Measurements from ENCODE around the gene SNRNP40. TPM values are rescaled to one million over a fixed set of nuclear protein-coding genes. Genes with fewer than 3 reads are reported as not detected.

The SNRNP40 gene
- total RNA-seq, 4 donors from 2014 or later: 22.9 to 63.5 (median 34.3) TPM

DNA sequence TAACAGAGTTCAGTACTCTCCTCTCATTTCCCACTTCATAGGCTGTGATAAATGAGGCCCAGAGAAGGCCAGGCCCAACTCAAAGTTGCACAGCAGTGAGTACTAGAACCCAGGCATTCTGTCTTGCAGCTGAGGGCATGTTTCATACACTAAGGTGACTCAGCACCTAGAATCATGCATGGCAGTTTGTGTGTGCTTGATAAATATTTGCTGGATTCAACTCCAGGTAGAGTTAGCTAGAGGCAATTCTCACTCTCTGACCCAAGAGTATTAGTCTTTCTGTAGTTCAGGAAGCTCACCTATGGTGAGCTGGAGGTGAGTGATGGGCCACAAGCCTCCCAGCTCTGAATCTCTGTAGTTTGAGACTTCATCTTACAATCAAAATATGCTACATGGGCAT lies 67.6 kb downstream of the SNRNP40 start:
- no peak overlapping the region for H3K27ac ChIP-seq
- TF ChIP-seq, protein P1, sequence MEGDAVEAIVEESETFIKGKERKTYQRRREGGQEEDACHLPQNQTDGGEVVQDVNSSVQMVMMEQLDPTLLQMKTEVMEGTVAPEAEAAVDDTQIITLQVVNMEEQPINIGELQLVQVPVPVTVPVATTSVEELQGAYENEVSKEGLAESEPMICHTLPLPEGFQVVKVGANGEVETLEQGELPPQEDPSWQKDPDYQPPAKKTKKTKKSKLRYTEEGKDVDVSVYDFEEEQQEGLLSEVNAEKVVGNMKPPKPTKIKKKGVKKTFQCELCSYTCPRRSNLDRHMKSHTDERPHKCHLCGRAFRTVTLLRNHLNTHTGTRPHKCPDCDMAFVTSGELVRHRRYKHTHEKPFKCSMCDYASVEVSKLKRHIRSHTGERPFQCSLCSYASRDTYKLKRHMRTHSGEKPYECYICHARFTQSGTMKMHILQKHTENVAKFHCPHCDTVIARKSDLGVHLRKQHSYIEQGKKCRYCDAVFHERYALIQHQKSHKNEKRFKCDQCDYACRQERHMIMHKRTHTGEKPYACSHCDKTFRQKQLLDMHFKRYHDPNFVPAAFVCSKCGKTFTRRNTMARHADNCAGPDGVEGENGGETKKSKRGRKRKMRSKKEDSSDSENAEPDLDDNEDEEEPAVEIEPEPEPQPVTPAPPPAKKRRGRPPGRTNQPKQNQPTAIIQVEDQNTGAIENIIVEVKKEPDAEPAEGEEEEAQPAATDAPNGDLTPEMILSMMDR (IDR thresholded peaks at IDR 0.05): no peak
- no peak for TF ChIP-seq POLR2A (IDR thresholded peaks at IDR 0.05)
- H3K36me3 ChIP-seq: no peaks in the 10 kb centered on the region
- no peaks in the 10 kb centered on the region for H3K27me3 ChIP-seq
- peaks cover 0 to 5% (median 0%) of the 10 kb centered on the region in 4 donors for H3K4me1 ChIP-seq
- no peak for DNase-seq
- no peak overlapping the region for H3K4me3 ChIP-seq
- H3K9me3 ChIP-seq: no peaks in the 10 kb centered on the region

DNA sequence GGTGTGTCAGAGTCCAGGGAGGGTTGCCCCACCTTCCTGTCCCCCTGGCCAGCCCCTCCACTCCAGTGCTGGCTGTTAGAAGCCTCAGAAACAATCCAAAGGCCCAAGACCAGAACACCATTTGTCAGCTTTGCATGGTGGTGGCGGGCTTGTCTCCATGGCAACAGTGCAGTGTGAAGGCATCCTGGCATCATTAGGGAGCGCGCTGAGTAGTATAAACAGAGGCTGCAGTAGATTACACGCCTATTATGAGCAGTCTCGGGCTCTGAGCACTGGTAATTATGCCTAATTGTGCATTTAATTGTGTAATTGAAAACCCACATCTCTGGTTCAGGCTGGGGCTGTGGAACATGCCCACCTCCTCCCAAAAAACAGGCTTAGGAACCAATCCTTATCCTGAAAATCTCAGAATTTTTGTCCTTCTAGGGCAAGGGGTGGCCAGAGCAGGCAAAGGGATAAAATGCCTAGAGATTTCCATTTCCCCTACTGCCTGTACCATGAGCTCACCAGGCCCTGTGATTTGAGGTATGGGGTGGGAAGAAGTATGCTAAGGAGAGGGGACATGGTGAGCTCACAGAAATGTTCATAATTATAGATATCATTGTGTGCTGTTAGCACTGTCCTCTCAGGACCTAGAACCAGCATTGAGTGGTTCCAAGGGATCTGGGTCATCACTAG lies 68.6 kb downstream of the SNRNP40 start:
- Histone ChIP-seq H3K36me3 (no peaks in the 10 kb centered on the region), H3K4me1 (peaks cover 0 to 8% (median 0%) of the 10 kb centered on the region in 4 donors), H3K27me3 (no peaks in the 10 kb centered on the region), H3K9me3 (no peaks in the 10 kb centered on the region), H3K27ac (no peak overlapping the region), H3K4me3 (no peak overlapping the region)
- no peak for DNase-seq
- no peak for TF ChIP-seq POLR2A (IDR thresholded peaks at IDR 0.05)
- TF ChIP-seq, protein P1 (IDR thresholded peaks at IDR 0.05): no peak

DNA sequence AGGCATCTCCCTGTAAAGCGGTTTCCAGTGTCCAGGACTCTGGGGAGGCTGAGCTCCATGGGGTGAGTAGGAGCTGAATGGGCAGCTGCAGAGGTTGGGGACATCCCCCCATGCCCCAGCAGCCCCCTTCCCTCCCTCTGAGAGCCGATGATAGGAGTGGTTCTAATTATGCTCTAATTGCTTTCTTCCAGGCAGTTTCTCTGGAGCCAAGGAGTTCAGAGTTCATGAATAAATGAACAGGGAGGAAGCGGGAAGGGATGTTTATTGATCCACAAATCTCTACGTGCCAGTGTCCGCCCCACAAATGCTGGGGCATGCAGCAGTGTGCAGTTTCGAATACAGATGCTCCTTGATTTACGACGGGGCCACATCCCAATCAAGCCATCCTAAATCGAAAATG lies 72.5 kb downstream of the SNRNP40 start:
- H3K36me3 ChIP-seq: no peaks in the 10 kb centered on the region
- H3K4me1 ChIP-seq: peaks cover 0 to 8% (median 0%) of the 10 kb centered on the region in 4 donors
- TF ChIP-seq, protein P1 (IDR thresholded peaks at IDR 0.05): no peak
- no peak for TF ChIP-seq POLR2A (IDR thresholded peaks at IDR 0.05)
- H3K27ac ChIP-seq: no peak overlapping the region
- H3K27me3 ChIP-seq: no peaks in the 10 kb centered on the region
- H3K4me3 ChIP-seq: no peak overlapping the region
- H3K9me3 ChIP-seq: no peaks in the 10 kb centered on the region
- no peak for DNase-seq

DNA sequence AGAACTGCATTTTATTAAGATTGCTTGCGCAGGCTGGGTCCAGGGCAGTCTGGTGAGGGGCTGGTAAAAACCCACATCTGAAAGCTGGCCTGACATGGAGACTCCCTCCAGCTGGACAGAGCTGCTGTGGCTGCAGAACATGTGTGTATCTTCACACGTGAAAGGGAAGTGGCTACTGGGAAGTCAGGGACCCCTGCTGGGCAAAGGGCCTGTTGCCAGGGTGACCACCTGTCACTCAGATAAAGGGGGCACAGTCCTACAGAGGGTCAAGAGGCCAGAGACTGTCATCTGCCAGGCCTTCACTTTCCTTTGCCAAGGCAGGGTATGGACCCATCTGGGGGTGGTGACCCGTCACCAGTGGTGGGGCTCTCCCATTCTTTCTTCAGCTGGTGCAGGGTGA lies 74.4 kb downstream of the SNRNP40 start:
- no peak overlapping the region for H3K27ac ChIP-seq
- H3K36me3 ChIP-seq: no peaks in the 10 kb centered on the region
- no peaks in the 10 kb centered on the region for H3K27me3 ChIP-seq
- H3K4me3 ChIP-seq: no peak overlapping the region
- TF ChIP-seq, protein P1 (IDR thresholded peaks at IDR 0.05): no peak
- TF ChIP-seq POLR2A (IDR thresholded peaks at IDR 0.05): no peak
- peaks cover 0 to 8% (median 0%) of the 10 kb centered on the region in 4 donors for H3K4me1 ChIP-seq
- no peak for DNase-seq
- H3K9me3 ChIP-seq: no peaks in the 10 kb centered on the region

DNA sequence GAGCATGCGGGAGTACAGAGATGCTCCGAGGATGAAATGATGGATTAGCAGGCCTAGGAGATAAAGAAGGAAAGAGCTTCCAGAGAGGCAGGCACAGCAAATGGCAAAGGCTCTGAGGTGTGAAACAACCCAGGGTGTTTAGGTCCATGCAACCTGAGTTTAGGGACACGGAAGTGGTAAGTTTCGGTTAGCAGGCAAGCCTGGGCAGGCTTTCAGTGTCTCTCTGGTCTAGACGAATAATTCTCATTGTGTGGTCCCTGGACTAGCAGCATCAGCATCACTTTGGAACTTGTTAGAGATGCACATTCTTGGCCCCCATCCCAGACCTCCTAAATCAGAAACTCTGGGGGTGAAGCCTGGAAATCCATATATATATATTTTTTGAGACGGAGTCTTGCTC lies 75.5 kb downstream of the SNRNP40 start:
- no peaks in the 10 kb centered on the region for H3K9me3 ChIP-seq
- H3K27ac ChIP-seq: no peak overlapping the region
- no peaks in the 10 kb centered on the region for H3K36me3 ChIP-seq
- no peak overlapping the region for H3K4me3 ChIP-seq
- peaks cover 0 to 13% (median 0%) of the 10 kb centered on the region in 4 donors for H3K4me1 ChIP-seq
- H3K27me3 ChIP-seq: no peaks in the 10 kb centered on the region
- DNase-seq: no peak
- no peak for TF ChIP-seq POLR2A (IDR thresholded peaks at IDR 0.05)
- TF ChIP-seq, protein P1 (IDR thresholded peaks at IDR 0.05): no peak
